ENCODE data around the gene MICAL2.

The MICAL2 gene

GRCh38 chr11:12161137-12161536, 50.7 kb downstream of the MICAL2 start:
- no peak for DNase-seq (ENCODE audit: low spot score)
- Mint-ChIP-seq H3K4me3 (no peak overlapping the region), H3K4me1 (ENCODE audit: low read depth) (peaks cover 63% of the 10 kb centered on the region), H3K27me3 (ENCODE audit: low read depth) (no peaks in the 10 kb centered on the region), H3K36me3 (ENCODE audit: low read depth) (peaks cover 21% of the 10 kb centered on the region), H3K27ac (peak overlapping the region; percentile 43), H3K9me3 (no peaks in the 10 kb centered on the region)

GRCh38 chr11:12161603-12162350, 51.4 kb downstream of the MICAL2 start:
- H3K27ac Mint-ChIP-seq = no peak overlapping the region
- no peak for DNase-seq (ENCODE audit: low spot score)
- no peak overlapping the region for H3K4me3 Mint-ChIP-seq
- H3K36me3 Mint-ChIP-seq (ENCODE audit: low read depth) = peaks cover 19% of the 10 kb centered on the region
- H3K4me1 Mint-ChIP-seq (ENCODE audit: low read depth) = peaks cover 63% of the 10 kb centered on the region
- H3K9me3 Mint-ChIP-seq = no peaks in the 10 kb centered on the region
- no peaks in the 10 kb centered on the region for H3K27me3 Mint-ChIP-seq (ENCODE audit: low read depth)

GRCh38 chr11:12162652-12163051, 52.3 kb downstream of the MICAL2 start:
- H3K27ac Mint-ChIP-seq = peak overlapping the region; percentile 43
- DNase-seq (ENCODE audit: low spot score) = no peak
- no peaks in the 10 kb centered on the region for H3K9me3 Mint-ChIP-seq
- H3K27me3 Mint-ChIP-seq (ENCODE audit: low read depth) = no peaks in the 10 kb centered on the region
- peaks cover 19% of the 10 kb centered on the region for H3K36me3 Mint-ChIP-seq (ENCODE audit: low read depth)
- H3K4me1 Mint-ChIP-seq (ENCODE audit: low read depth) = peaks cover 60% of the 10 kb centered on the region
- no peak overlapping the region for H3K4me3 Mint-ChIP-seq

GRCh38 chr11:12163181-12163941, 53.0 kb downstream of the MICAL2 start:
- Mint-ChIP-seq H3K9me3 (no peaks in the 10 kb centered on the region), H3K27ac (peak overlapping the region; percentile 11), H3K27me3 (ENCODE audit: low read depth) (no peaks in the 10 kb centered on the region), H3K4me1 (ENCODE audit: low read depth) (peaks cover 58% of the 10 kb centered on the region), H3K4me3 (no peak overlapping the region), H3K36me3 (ENCODE audit: low read depth) (peaks cover 22% of the 10 kb centered on the region)
- DNase-seq (ENCODE audit: low spot score) = no peak

GRCh38 chr11:12164061-12165014, 53.9 kb downstream of the MICAL2 start:
- no peak for DNase-seq (ENCODE audit: low spot score)
- Mint-ChIP-seq H3K4me3 (no peak overlapping the region), H3K27me3 (ENCODE audit: low read depth) (no peaks in the 10 kb centered on the region), H3K27ac (peak overlapping the region; percentile 69), H3K9me3 (no peaks in the 10 kb centered on the region), H3K4me1 (ENCODE audit: low read depth) (peaks cover 53% of the 10 kb centered on the region), H3K36me3 (ENCODE audit: low read depth) (peaks cover 24% of the 10 kb centered on the region)

GRCh38 chr11:12165237-12165875, 55.0 kb downstream of the MICAL2 start:
- no peak overlapping the region for H3K4me3 Mint-ChIP-seq
- H3K27ac Mint-ChIP-seq = no peak overlapping the region
- no peaks in the 10 kb centered on the region for H3K9me3 Mint-ChIP-seq
- H3K4me1 Mint-ChIP-seq (ENCODE audit: low read depth) = peaks cover 49% of the 10 kb centered on the region
- no peaks in the 10 kb centered on the region for H3K27me3 Mint-ChIP-seq (ENCODE audit: low read depth)
- DNase-seq (ENCODE audit: low spot score) = no peak
- peaks cover 24% of the 10 kb centered on the region for H3K36me3 Mint-ChIP-seq (ENCODE audit: low read depth)

GRCh38 chr11:12166299-12167060, 56.1 kb downstream of the MICAL2 start:
- H3K9me3 Mint-ChIP-seq = no peaks in the 10 kb centered on the region
- DNase-seq (ENCODE audit: low spot score) = no peak
- peaks cover 48% of the 10 kb centered on the region for H3K4me1 Mint-ChIP-seq (ENCODE audit: low read depth)
- no peaks in the 10 kb centered on the region for H3K27me3 Mint-ChIP-seq (ENCODE audit: low read depth)
- H3K4me3 Mint-ChIP-seq = no peak overlapping the region
- H3K27ac Mint-ChIP-seq = peak overlapping the region; percentile 74
- peaks cover 30% of the 10 kb centered on the region for H3K36me3 Mint-ChIP-seq (ENCODE audit: low read depth)

- peaks cover 29% of the 10 kb centered on the region for H3K36me3 Mint-ChIP-seq (ENCODE audit: low read depth)
- peaks cover 51% of the 10 kb centered on the region for H3K4me1 Mint-ChIP-seq (ENCODE audit: low read depth)
- H3K9me3 Mint-ChIP-seq = no peaks in the 10 kb centered on the region
- H3K4me3 Mint-ChIP-seq = no peak overlapping the region
- DNase-seq (ENCODE audit: low spot score) = peak; percentile 48
- H3K27ac Mint-ChIP-seq = peak overlapping the region; percentile 74
- no peaks in the 10 kb centered on the region for H3K27me3 Mint-ChIP-seq (ENCODE audit: low read depth)
These were observed 56.9 kb downstream of the MICAL2 start for GRCh38 chr11:12167061-12168000.

GRCh38 chr11:12168114-12168513, 57.7 kb downstream of the MICAL2 start:
- H3K4me1 Mint-ChIP-seq (ENCODE audit: low read depth) = peaks cover 50% of the 10 kb centered on the region
- no peaks in the 10 kb centered on the region for H3K9me3 Mint-ChIP-seq
- no peaks in the 10 kb centered on the region for H3K27me3 Mint-ChIP-seq (ENCODE audit: low read depth)
- H3K4me3 Mint-ChIP-seq = no peak overlapping the region
- peak overlapping the region; percentile 37 for H3K27ac Mint-ChIP-seq
- peaks cover 26% of the 10 kb centered on the region for H3K36me3 Mint-ChIP-seq (ENCODE audit: low read depth)
- no peak for DNase-seq (ENCODE audit: low spot score)

- DNase-seq (ENCODE audit: low spot score) = no peak
- Mint-ChIP-seq H3K9me3 (no peaks in the 10 kb centered on the region), H3K4me1 (ENCODE audit: low read depth) (peaks cover 50% of the 10 kb centered on the region), H3K4me3 (no peak overlapping the region), H3K27ac (peak overlapping the region; percentile 33), H3K27me3 (ENCODE audit: low read depth) (no peaks in the 10 kb centered on the region), H3K36me3 (ENCODE audit: low read depth) (peaks cover 20% of the 10 kb centered on the region)
These were observed 59.4 kb downstream of the MICAL2 start for GRCh38 chr11:12169822-12170221.

GRCh38 chr11:12170501-12170900, 60.1 kb downstream of the MICAL2 start:
- H3K4me1 Mint-ChIP-seq (ENCODE audit: low read depth) = peaks cover 53% of the 10 kb centered on the region
- no peaks in the 10 kb centered on the region for H3K27me3 Mint-ChIP-seq (ENCODE audit: low read depth)
- H3K9me3 Mint-ChIP-seq = no peaks in the 10 kb centered on the region
- no peak overlapping the region for H3K27ac Mint-ChIP-seq
- DNase-seq (ENCODE audit: low spot score) = no peak
- H3K4me3 Mint-ChIP-seq = no peak overlapping the region
- peaks cover 23% of the 10 kb centered on the region for H3K36me3 Mint-ChIP-seq (ENCODE audit: low read depth)

GRCh38 chr11:12170984-12171383, 60.6 kb downstream of the MICAL2 start:
- Mint-ChIP-seq H3K4me3 (no peak overlapping the region), H3K9me3 (no peaks in the 10 kb centered on the region), H3K27me3 (ENCODE audit: low read depth) (no peaks in the 10 kb centered on the region), H3K4me1 (ENCODE audit: low read depth) (peaks cover 58% of the 10 kb centered on the region), H3K27ac (no peak overlapping the region), H3K36me3 (ENCODE audit: low read depth) (peaks cover 25% of the 10 kb centered on the region)
- DNase-seq (ENCODE audit: low spot score) = no peak
